Breast epithelium (tissue), 3 donors: Measurements from ENCODE around the gene STAM.

Source experiments
- CTCF ChIP-seq, 3 donors: fragments of 450-650 bp; IDR thresholded peaks; one replicate each; pipeline ENCODE4 v1.5.1; 2016 to 2017; ENCODE audit warnings: antibody characterized with exemption in 3 of 3, mild to moderate bottlenecking in 3 of 3, moderate library complexity in 3 of 3
- POLR2A ChIP-seq: fragments of 450-650 bp; IDR thresholded peaks from one replicate; pipeline ENCODE4 v1.6.1; 2016; ENCODE audit warnings: antibody characterized with exemption, mild to moderate bottlenecking, moderate library complexity

- TF ChIP-seq POLR2A (no peak), CTCF (IDR thresholded peaks at IDR 0.05) (no peak)
Observed at GRCh38 chr10:17617031-17617911, 26.7 kb upstream of the STAM start, which contains the start of gene HACD1.
